Esophagus squamous epithelium (tissue), 5 donors: ENCODE results near the gene PLXNB1. TPM values are rescaled to one million over a fixed set of nuclear protein-coding genes. Genes with fewer than 3 reads are reported as not detected.

Experiments used
- DNase-seq: peaks from one replicate; lab custom pipeline; 2025; lab: John Stamatoyannopoulos, UW
- H3K27ac ChIP-seq, 4 donors: fragments of 200-600 bp; sonication (generic); one replicate each; pipeline ENCODE4 v1.5.1; 2016 to 2019; ENCODE audit warnings: mild to moderate bottlenecking in 1 of 4
- H3K27me3 ChIP-seq, 4 donors: fragments of 200-600 bp; sonication (generic); 1 replicate in 3 of 4; 2 replicates in 1 of 4; pipeline versions ENCODE4 v1.5.1 to v1.6.0; 2017 to 2021; ENCODE audit warnings: antibody characterized with exemption in 1 of 4
- H3K36me3 ChIP-seq, 3 donors: fragments of 200-600 bp; sonication (generic); one replicate each; pipeline ENCODE4 v1.5.1; 2016 to 2019
- H3K4me1 ChIP-seq, 3 donors: fragments of 200-600 bp; sonication (generic); one replicate each; pipeline ENCODE4 v1.5.1; 2017 to 2019
- H3K4me3 ChIP-seq, 4 donors: fragments of 200-600 bp; sonication (generic); 1 replicate in 3 of 4; 2 replicates in 1 of 4; pipeline ENCODE4 v1.5.1; 2016 to 2019; ENCODE audit warnings: mild to moderate bottlenecking in 2 of 4, moderate library complexity in 1 of 4
- H3K9me3 ChIP-seq, 3 donors: fragments of 200-600 bp; sonication (generic); one replicate each; pipeline ENCODE4 v1.5.1; 2016 to 2019
- CTCF ChIP-seq, 6 experiments: fragments of 450-650 bp in 4 of 6; fragments of 200-600 bp in 2 of 6; sonication (generic) in 2 of 6; IDR thresholded peaks; one replicate each; pipeline ENCODE4 v1.5.1; 2016 to 2019; ENCODE audit warnings: antibody characterized with exemption in 6 of 6, mild to moderate bottlenecking in 4 of 6, moderate library complexity in 4 of 6
- POLR2A ChIP-seq, 4 donors: fragments of 450-650 bp; IDR thresholded peaks; one replicate each; pipeline ENCODE4 v1.6.1; 2017; ENCODE audit warnings: antibody characterized with exemption in 4 of 4, mild to moderate bottlenecking in 4 of 4, moderate library complexity in 3 of 4
- WGBS, 2 donors: methylation state at CpG; one replicate each; pipeline ENCODE4 v1.1.5; 2018; 5-methylcytosine and 5-hydroxymethylcytosine counted together
- intact Hi-C: fragments of 100-400 bp; cut with DNase I; formaldehyde crosslinking; loops from one replicate; pipeline ENCODE4 v1.15.0; 2022
- total RNA-seq, 4 donors: library from RNA; depleted of rRNA; stranded (reverse); fragments of >200 nt; gene quantifications; one replicate each; pipeline ENCODE4 v1.1.0, GENCODE V29; 2016
- donor health status: DM: yes; HTN: yes; CAD: no.

The PLXNB1 gene
- total RNA-seq, 4 donors from 2014 or later, result 57.7 to 215 (median 128) TPM

- H3K36me3 ChIP-seq, result peaks cover 0 to 11% (median 0%) of the 10 kb centered on the region in 3 donors
- no peaks in the 10 kb centered on the region for H3K9me3 ChIP-seq
- DNase-seq, result no peak
- 59 to 66% methylated on average over 6 to 9 of the region's 16 CpGs for WGBS, 2 donors
- intact Hi-C loops, result no loop called here
- TF ChIP-seq CTCF (IDR thresholded peaks at IDR 0.05), result peak in 4 of 6 experiments; percentile 6 to 30 (median 10)
- peak in 1 of 4 donors; percentile 32 for TF ChIP-seq POLR2A (IDR thresholded peaks at IDR 0.05)
- H3K4me1 ChIP-seq, result peaks cover 52 to 83% (median 59%) of the 10 kb centered on the region in 3 donors
- H3K4me3 ChIP-seq, result peak overlapping the region in 3 of 4 donors; percentile 20 to 52 (median 26)
- no peaks in the 10 kb centered on the region for H3K27me3 ChIP-seq
- H3K27ac ChIP-seq, result peak overlapping the region; percentile 95 to 98 (median 96)
These were observed 2.8 kb upstream of the PLXNB1 start for GRCh38 chr3:48432411-48433371.

DNA sequence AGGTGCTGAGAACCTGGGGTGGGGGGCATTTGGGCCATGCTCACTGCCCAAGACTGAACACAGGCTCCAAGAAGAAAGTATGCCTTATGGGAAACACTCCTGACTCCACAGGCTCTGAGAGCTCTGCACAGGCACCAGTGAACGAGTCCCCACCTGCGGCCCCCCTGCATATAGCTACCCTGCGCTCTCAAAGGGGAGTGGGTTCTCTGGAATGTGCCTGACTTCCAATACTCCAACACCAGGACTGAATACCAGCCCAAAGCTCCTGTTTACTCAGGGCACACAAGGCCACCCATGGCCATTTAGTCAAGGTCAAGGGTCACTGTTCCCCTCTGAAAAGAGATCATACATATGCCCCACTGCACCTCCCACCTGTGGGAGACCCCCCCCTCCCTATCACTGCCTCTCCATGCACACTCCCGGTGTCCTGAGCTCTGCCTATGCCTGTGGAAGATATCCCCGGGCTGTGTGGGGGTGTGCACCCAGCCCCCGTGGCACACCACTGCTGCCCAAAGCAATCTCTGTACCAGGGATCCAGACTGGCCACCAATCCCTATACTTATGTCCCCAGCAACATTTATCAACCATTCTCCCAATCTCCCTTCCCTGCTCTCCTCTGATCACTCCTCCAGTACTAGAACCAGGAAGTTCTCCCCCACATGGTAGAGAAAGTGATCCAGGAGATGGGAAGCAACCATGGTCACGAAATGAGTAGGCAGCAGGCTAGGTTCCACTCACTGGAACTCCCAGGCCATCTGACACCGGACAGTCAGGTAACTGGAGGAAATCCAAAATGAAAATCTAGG is 1.5 kb upstream of the PLXNB1 start:
- H3K4me1 ChIP-seq, result peaks cover 57 to 93% (median 72%) of the 10 kb centered on the region in 3 donors
- 57 to 68% methylated on average over 7 of the region's 8 CpGs for WGBS, 2 donors
- no peak overlapping the region for H3K4me3 ChIP-seq
- intact Hi-C loops, result no loop called here
- H3K27ac ChIP-seq, result peak overlapping the region; percentile 95 to 98 (median 96)
- H3K36me3 ChIP-seq, result peaks cover 0 to 11% (median 0%) of the 10 kb centered on the region in 3 donors
- DNase-seq, result no peak
- no peaks in the 10 kb centered on the region for H3K27me3 ChIP-seq
- no peak for TF ChIP-seq CTCF (IDR thresholded peaks at IDR 0.05)
- no peak for TF ChIP-seq POLR2A (IDR thresholded peaks at IDR 0.05)
- no peaks in the 10 kb centered on the region for H3K9me3 ChIP-seq

DNA sequence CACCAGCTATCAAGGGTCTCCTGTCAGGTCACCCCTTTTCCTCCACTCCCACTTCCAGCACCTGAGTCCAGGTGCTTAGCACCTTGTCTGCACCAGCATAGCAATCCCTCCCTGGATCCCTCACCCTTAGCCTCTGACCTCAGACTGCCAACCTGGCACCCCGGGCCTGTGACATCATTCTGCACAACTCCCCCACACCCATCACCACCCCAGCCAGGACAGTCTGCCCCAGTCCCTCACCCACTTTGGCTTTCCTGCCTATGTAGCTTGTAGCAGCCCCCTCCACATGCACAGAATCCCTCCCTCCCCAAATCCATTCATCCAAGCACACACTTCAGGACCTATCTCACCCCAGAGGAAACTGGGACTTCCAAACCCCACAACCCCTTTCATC is 819 bp upstream of the PLXNB1 start:
- 33 to 54% methylated on average over 1 of the region's 1 CpG for WGBS, 2 donors
- intact Hi-C loops, result no loop called here
- H3K4me1 ChIP-seq, result peaks cover 64 to 93% (median 72%) of the 10 kb centered on the region in 3 donors

DNA sequence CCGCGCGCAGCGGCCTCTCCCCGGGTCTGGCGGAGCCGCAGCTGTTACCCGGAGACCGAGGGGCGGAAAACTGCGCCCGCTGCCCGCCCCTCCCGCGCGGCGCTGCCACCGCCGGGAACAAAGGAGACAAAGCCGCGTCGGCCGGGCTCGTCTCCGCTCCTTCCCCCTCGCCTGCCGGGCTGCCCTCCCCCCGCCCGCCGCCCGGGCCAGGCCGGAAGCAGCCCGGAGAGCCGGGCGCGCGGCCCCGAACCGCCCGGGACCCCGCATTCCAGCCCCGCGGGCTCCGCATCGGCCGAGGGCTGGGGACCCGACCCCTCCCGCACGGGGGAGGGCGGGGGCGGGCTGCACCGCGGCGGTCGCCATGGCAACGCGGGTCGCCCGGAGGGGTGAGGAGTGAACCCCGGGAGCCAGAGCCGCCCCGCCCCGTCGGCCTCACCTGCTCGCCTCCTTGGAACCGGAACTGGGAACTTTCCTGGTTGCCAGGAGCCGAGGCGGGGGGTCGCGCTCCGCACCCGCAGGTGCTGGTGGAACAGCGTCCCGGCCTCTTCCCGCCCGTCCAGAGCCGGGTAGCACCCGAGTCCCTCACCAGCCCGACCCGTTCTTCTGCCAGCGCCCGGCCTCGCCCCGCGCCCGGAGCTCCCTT is 448 bp downstream of the PLXNB1 start:
- TF ChIP-seq CTCF (IDR thresholded peaks at IDR 0.05), result peak in 2 of 6 experiments; percentile 4 to 10
- peak in 1 of 4 donors; percentile 12 for TF ChIP-seq POLR2A (IDR thresholded peaks at IDR 0.05)
- intact Hi-C loops, result no loop called here
- H3K4me1 ChIP-seq, result peaks cover 64 to 93% (median 73%) of the 10 kb centered on the region in 3 donors
- H3K9me3 ChIP-seq, result no peaks in the 10 kb centered on the region
- no peaks in the 10 kb centered on the region for H3K27me3 ChIP-seq
- H3K27ac ChIP-seq, result peak overlapping the region; percentile 95 to 98 (median 96)
- 0 to 1% methylated on average over 17 to 20 of the region's 86 CpGs for WGBS, 2 donors
- H3K4me3 ChIP-seq, result peak overlapping the region; percentile 67 to 90 (median 82)
- no peak for DNase-seq
- H3K36me3 ChIP-seq, result peaks cover 0 to 21% (median 0%) of the 10 kb centered on the region in 3 donors

More for the DNA sequence above, 819 bp upstream of the PLXNB1 start:
- Histone ChIP-seq H3K36me3 (peaks cover 0 to 11% (median 0%) of the 10 kb centered on the region in 3 donors), H3K9me3 (no peaks in the 10 kb centered on the region), H3K27me3 (no peaks in the 10 kb centered on the region), H3K4me3 (peak overlapping the region in 2 of 4 donors; percentile 81 to 83), H3K27ac (peak overlapping the region; percentile 95 to 98 (median 96))
- no peak for DNase-seq
- no peak for TF ChIP-seq POLR2A (IDR thresholded peaks at IDR 0.05)
- no peak for TF ChIP-seq CTCF (IDR thresholded peaks at IDR 0.05)
